WI38 (cell line): ENCODE data around the gene DDR2.
"Not testable (repeated sequence)": the region's sequence is repeated elsewhere in the genome, so short reads cannot be mapped to it uniquely, and the experiment has no call there.

ENCODE experiments used
- H3K4me3 ChIP-seq: 2 replicates; pipeline ENCODE4 v1.5.1; 2011; ENCODE audit warnings: low read depth, mild to moderate bottlenecking, control low read depth, low read length
- CTCF ChIP-seq: IDR thresholded peaks from 2 replicates; pipeline ENCODE4 v1.5.1; 2012; ENCODE audit warnings: low read depth, mild to moderate bottlenecking, control low read depth, low read length

DDR2 gene

DNA sequence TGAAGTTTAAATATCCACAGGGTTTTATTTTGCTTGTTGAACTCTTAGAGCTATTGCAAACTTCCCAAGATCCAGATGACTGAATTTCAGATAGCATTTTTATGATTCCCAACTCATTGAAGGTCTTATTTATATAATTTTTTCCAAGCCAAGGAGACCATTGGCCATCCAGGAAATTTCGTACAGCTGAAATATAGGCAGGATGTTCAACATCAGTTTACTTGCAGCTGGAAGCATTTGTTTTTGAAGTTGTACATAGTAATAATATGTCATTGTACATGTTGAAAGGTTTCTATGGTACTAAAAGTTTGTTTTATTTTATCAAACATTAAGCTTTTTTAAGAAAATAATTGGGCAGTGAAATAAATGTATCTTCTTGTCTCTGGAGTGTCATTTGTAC lies 32.8 kb upstream of the DDR2 start:
- no peak overlapping the region for H3K4me3 ChIP-seq
- TF ChIP-seq CTCF, result no peak

DNA sequence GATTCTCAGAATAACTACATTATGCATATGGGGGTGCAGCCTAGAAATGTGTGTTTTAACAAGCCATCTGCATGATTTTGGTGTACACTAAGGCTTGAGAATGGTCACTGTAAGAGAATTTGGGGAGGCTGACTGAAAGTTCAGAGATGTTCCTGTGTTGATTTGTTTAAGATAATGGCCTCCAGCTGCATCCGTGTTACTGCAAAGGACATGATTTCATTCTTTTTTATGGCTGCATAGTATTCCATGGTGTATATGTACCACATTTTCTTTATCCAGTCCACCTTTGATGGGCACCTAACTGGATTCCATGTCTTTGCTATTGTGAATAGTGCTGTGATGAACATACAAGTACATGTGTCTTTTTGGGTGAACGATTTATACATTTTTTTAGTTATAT lies 29.1 kb upstream of the DDR2 start:
- not testable (repeated sequence) for H3K4me3 ChIP-seq

DNA sequence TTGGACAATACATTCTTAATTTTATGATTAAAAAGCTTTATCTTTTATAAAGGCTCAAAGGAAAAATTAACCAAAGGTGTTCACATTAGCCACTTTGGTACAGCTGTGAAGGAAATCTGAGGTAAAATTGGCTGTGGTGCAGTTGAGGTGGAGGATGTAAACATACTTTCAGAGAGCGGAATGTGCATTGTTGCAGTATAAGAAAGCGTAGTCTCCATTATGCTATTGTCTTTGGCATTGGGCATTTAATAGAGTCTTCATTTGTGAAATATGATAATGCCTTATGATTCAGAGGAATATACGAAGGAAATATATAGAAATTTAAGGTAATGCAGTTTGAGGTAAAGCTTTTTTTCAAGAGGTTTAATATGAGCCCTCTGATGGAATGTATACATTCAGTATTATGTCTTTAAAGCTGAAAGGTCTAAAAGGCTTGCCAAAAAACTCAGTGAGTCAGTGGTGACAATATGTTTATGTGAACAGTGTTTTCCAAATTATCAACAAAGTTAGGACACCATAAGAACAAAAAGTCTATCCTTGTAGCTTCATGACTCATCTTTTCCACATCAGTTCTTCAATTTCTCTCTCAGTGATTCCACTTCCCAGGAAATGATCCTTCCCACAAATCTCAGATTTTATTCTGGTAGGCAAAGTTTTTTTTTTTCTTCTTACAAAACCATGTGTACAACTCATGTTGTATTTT lies 26.9 kb upstream of the DDR2 start:
- no peak overlapping the region for H3K4me3 ChIP-seq
- TF ChIP-seq CTCF, result no peak

GRCh38 chr1:162609306-162609705 lies 23.0 kb upstream of the DDR2 start:
- no peak overlapping the region for H3K4me3 ChIP-seq
- no peak for TF ChIP-seq CTCF

DNA sequence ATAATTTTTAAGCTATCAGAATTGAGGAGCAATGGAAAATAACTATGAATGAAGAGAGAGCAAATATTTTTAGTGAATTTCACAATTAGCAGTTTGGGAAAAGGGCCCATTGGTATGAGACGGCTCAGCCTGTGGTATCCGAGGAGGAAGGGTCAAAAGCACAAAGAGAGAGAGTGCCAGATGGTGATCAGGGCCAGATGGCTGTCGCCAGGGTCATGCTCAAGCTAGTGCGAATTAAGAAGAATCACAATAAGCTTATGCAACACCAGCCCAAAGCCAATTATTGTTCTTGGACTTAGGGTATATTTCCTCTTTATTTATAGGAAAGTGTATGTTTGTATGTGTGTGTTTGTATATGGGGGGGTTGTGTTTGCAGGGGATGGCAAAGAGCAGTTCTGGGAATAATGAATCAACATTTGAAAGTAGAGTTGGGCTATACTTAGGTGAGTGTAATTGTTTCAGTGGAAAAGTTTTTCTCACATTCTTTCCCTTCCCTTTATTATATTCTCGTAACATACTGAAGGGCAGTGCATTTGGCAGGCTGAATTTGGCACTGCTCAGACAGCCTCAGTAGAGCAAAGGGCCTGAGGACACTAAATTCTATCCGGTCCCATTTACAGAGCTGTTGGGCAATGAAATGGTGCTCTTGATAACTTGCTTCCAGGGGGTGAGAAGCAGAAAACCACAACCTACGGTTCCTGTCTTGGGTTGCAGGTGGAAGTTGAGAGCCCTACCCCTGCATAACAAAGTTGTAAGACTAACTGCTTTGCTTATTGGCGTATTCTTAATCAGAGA lies 19.5 kb upstream of the DDR2 start:
- TF ChIP-seq CTCF, result no peak
- H3K4me3 ChIP-seq, result no peak overlapping the region

DNA sequence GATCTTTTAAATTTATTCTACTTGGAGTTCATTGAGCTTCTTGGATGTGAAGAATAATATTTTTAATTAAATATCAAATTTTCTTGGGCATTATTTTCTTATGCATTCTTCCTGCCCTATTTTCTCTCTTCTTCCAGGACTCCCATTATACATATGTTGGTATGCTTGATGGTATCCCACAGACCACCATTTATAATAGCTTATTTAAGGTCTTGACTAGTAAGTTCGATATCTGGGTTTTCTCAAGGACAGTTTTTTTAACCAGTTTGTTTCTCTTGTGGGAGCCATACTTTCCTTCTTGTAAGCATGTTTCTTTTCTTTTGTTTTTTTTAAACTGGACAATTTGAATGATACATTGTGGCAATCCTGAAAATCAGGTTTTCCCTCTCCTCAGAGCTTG lies 15.4 kb upstream of the DDR2 start:
- no peak for TF ChIP-seq CTCF
- no peak overlapping the region for H3K4me3 ChIP-seq

- H3K4me3 ChIP-seq, result no peak overlapping the region
- no peak for TF ChIP-seq CTCF
Measured at GRCh38 chr1:162617513-162617912, 14.8 kb upstream of the DDR2 start.
